Neutrophil (primary cell): ENCODE data around the gene NEAT1.

ENCODE experiments used
- H3K27ac ChIP-seq: fragments of 200-600 bp; sonication (generic); 2 replicates; pipeline ENCODE4 v1.5.1; 2016; ENCODE audit warnings: mild to moderate bottlenecking, moderate library complexity
- H3K27me3 ChIP-seq: fragments of 200-600 bp; sonication (generic); 2 replicates; pipeline ENCODE4 v1.6.0; 2016; ENCODE audit warnings: mild to moderate bottlenecking
- H3K36me3 ChIP-seq: fragments of 200-600 bp; sonication (generic); 2 replicates; pipeline ENCODE4 v1.5.1; 2017
- H3K4me1 ChIP-seq, 2 experiments: fragments of 200-600 bp in 1 of 2; sonication (generic) in 1 of 2; 1 replicate in 1 of 2; 2 replicates in 1 of 2; pipeline versions ENCODE4 v1.5.1 to v1.6.1; 2013 to 2016; ENCODE audit warnings: low read depth in 1 of 2, low read length in 1 of 2, mild to moderate bottlenecking in 1 of 2, moderate library complexity in 1 of 2; ENCODE audit not compliant: control insufficient read depth in 1 of 2, insufficient read depth in 1 of 2
- H3K4me3 ChIP-seq, 2 experiments: fragments of 200-600 bp in 1 of 2; sonication (generic) in 1 of 2; 1 replicate in 1 of 2; 2 replicates in 1 of 2; pipeline ENCODE4 v1.5.1; 2013 to 2016; ENCODE audit warnings: low read depth in 1 of 2, low read length in 1 of 2, mild to moderate bottlenecking in 1 of 2, moderate library complexity in 1 of 2
- H3K9me3 ChIP-seq: fragments of 200-600 bp; sonication (generic); 2 replicates; pipeline ENCODE4 v1.5.1; 2016
- TF ChIP-seq, protein P1 (sequence below): fragments of 200-600 bp; sonication (generic); IDR thresholded peaks from 2 replicates; pipeline ENCODE4 v1.5.1; 2016; ENCODE audit warnings: antibody characterized with exemption

Gene NEAT1

DNA sequence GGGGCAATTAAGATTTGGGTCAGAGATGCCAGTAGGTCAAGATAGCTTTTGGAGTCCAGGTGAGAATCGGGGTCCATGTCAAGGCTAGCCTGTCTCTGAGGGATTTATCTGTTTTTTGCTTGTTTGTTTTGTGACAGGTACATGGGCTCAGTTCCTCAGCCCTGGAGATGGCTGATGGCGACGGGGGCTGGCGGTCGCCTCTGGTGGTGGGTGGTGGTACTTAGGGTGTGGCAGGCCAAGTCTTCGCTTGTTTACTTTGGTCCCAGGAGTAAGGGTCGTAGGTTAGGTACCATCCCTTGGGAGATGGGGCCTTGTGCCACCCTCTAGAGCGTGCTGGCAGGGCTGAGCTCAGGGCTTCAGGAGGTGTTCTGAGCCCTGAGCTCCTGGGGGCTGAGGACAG is 44.8 kb upstream of the NEAT1 start:
- H3K9me3 ChIP-seq: no peaks in the 10 kb centered on the region
- H3K27ac ChIP-seq: peak overlapping the region; percentile 65
- TF ChIP-seq, protein P1, sequence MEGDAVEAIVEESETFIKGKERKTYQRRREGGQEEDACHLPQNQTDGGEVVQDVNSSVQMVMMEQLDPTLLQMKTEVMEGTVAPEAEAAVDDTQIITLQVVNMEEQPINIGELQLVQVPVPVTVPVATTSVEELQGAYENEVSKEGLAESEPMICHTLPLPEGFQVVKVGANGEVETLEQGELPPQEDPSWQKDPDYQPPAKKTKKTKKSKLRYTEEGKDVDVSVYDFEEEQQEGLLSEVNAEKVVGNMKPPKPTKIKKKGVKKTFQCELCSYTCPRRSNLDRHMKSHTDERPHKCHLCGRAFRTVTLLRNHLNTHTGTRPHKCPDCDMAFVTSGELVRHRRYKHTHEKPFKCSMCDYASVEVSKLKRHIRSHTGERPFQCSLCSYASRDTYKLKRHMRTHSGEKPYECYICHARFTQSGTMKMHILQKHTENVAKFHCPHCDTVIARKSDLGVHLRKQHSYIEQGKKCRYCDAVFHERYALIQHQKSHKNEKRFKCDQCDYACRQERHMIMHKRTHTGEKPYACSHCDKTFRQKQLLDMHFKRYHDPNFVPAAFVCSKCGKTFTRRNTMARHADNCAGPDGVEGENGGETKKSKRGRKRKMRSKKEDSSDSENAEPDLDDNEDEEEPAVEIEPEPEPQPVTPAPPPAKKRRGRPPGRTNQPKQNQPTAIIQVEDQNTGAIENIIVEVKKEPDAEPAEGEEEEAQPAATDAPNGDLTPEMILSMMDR: no peak
- peaks cover 5% of the 10 kb centered on the region for H3K36me3 ChIP-seq
- peaks cover 25 to 28% of the 10 kb centered on the region in 2 experiments for H3K4me1 ChIP-seq
- H3K4me3 ChIP-seq: no peak overlapping the region
- H3K27me3 ChIP-seq: no peaks in the 10 kb centered on the region

DNA sequence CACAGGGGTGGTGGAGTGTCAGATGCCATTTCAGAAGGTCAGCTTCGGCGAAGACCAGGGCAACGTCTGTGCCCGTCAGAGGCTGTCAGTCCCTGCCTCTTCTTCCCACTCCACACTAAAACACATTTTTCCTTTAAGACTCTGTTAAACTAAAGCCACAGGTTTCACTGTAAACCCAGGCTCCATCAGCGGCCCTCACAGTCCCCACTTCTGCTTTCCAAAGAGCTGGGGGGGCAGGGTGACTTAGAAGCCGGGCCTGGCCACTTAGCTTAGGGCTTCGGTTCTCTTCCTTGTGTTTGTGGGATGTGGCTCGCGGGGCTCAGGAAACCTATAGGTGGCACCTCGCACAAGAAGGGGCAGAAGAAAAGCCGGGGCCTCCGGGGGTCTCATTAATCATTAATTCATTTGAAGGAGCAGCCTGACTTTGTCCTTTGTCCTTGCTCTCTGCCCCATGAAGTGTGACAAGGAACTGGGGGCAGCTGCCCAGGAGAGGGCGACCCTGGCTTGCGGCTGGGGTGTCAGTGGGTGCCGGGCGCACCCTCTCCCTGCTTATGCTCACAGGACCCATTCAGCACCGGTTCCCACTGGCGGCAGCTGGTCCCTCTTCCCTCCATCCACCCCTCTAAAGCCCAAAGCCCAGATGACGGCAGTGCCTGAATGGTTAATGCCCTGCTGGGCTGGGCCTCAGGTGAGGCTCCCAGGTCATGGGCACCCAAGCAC is 44.2 kb upstream of the NEAT1 start:
- TF ChIP-seq, protein P1: no peak
- Histone ChIP-seq H3K4me3 (no peak overlapping the region), H3K9me3 (no peaks in the 10 kb centered on the region), H3K36me3 (peaks cover 5% of the 10 kb centered on the region), H3K27ac (peak overlapping the region; percentile 65), H3K4me1 (peaks cover 31 to 34% of the 10 kb centered on the region in 2 experiments), H3K27me3 (no peaks in the 10 kb centered on the region)

DNA sequence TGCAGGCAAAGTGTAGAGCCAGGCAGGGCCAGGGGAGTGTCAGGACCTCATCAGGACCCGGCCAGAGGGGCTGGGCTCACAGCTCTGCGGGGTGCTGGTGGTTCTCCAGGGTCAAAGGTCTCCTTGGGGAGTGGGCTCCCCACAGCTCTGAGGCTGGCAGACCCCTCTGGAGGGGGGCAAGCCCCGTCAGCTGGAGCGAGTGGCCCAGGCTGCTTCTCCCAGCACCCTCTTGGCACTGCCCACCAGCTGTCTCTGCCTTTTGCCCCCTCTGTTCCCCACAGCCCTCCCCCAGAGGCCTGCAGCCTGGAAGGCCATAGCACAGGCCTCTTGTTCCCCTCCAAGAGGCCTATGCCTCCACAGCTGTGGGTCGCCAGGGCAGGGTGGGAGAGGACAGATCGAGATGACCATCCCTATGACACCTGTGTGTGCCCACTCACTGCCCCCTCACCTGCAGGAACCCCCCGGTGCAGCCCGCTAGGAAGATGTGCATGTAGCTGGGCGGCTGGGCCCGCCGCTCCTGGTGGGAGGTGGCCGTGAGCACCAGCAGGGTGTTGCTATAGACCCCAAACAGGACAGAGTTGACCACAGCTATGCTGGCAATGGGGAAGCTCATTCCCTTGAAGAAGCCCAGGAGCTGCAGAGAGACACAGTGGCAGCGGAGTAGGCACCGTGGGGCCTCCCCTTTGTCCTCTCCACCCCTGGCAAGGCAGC is 43.5 kb upstream of the NEAT1 start:
- H3K36me3 ChIP-seq: peaks cover 5% of the 10 kb centered on the region

DNA sequence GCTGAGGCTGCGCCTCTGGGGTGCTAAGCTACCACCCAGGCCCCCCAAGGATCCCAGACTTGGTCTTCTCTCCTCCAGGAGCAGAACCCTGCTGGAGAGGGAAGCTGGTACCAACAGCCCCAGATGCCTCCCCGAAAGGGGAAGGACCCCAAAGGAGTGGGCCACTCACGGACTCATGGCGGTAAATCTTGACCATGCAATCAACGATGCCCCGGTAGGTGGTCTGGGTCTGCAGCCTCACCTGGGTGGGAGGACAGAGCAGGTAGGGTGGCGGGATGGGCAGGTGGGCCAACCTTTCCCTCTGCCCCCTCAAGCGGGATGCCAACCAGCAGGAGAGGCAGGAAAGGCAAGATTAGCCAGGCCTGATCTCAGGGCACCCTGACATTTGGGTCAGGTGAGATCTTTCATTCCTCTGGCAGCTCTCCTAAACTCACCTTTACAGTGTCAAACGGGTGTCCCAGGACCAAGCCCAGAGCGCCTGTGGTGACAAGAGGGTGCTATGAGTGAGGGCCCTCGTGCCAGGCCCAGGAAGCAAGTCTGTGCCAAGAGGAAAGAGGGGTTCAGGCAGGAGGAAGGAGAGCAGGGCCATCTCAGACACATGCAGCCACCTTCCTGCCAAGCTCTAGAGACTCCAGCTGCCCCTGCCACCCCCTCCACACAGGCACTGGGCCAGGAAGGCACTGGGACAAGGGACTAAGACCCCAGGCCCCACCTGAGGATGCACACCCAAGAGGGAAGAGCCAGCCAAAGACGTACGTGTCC is 42.7 kb upstream of the NEAT1 start:
- Histone ChIP-seq H3K9me3 (no peaks in the 10 kb centered on the region), H3K27ac (peak overlapping the region; percentile 100), H3K27me3 (no peaks in the 10 kb centered on the region), H3K4me1 (peaks cover 28 to 35% of the 10 kb centered on the region in 2 experiments), H3K36me3 (peaks cover 5% of the 10 kb centered on the region), H3K4me3 (no peak overlapping the region)
- TF ChIP-seq, protein P1: no peak

More for the DNA sequence above, 43.5 kb upstream of the NEAT1 start:
- Histone ChIP-seq H3K4me3 (no peak overlapping the region), H3K27ac (peak overlapping the region; percentile 65), H3K27me3 (no peaks in the 10 kb centered on the region), H3K4me1 (peaks cover 28 to 35% of the 10 kb centered on the region in 2 experiments), H3K9me3 (no peaks in the 10 kb centered on the region)
- TF ChIP-seq, protein P1: no peak

DNA sequence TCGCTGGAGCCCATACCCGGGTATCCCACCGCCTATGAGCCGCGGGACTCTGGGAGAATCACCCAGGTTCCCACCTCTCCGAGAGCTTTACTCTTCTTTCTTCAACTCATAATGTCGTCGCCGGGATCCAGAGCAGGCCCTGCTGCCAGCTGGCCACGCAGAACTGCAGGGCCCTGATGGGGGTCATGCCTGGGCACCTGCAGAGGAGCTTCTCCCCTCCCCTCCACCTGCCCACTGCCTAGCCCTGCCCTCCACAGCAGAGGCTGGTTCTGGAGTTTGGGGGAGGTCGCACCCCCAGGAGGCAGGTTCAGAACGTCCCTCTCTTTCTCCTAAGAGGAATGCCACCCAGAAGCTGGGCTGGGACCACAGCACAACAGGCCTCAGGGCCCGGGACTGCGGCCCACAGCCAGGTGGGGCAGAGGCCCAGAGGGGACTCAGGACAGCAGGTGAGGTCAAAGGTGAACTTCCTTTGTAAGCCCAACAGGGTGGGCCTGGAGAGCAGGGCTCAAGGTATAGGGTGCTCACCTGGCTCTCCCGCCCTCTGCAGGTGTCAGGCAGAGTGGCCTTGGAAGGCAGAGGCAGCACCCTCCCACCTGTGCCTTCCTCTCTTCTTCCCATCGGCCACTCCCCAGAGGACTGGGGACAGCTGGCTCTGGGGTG is 42.0 kb upstream of the NEAT1 start:
- TF ChIP-seq, protein P1: no peak
- no peaks in the 10 kb centered on the region for H3K27me3 ChIP-seq
- no peak overlapping the region for H3K4me3 ChIP-seq
- H3K9me3 ChIP-seq: no peaks in the 10 kb centered on the region
- peak overlapping the region; percentile 100 for H3K27ac ChIP-seq
- H3K36me3 ChIP-seq: peaks cover 5% of the 10 kb centered on the region
- H3K4me1 ChIP-seq: peaks cover 31 to 35% of the 10 kb centered on the region in 2 experiments
